HG03135 (cell line): ENCODE measurements around the gene CLCN1.

ENCODE experiments used
- ATAC-seq: cut with Tn5 transposase; IDR thresholded peaks from one replicate; pipeline ENCODE4 v1.9.1; 2021; ENCODE audit warnings: mild to moderate bottlenecking, moderate library complexity; ENCODE audit not compliant: unreplicated experiment

The CLCN1 gene

DNA sequence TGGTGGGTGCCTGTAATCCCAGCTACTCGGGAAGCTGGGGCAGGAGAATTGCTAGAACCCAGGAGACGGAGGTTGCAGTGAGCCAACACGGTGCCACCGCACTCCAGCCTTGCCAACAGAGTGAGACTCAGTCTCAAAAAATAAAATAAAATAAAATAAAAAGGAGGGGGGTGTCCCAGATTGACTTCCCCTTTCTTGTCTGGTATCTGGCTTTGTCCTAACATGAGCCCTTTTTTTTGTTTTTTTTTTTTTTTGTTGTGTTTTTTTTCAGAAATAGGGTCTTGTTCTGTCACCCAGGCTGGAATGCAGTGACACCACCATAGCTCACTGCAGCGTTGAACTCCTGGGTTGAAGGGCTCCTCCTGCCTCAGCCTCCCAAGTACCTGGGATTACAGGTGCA, 23.0 kb upstream of the CLCN1 start:
- ATAC-seq, result no peak

DNA sequence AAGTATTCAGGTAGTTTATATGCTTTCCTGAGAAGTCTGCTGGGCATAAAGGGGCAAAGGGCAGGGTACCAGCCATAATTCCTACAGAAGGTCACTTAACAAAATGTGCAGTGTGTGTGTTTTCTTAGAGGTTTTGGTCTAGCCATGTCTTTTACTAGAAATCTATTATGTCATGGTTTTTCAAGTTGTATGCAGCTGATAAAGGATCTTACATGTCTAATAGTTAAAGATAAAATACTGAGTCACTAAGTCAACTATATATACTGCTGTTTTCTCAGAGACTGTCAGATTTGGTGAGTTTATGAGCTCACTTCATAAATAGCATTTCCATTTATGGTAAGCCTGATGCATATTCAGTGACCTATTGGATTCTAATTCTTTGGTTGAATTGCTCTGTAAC, 20.0 kb upstream of the CLCN1 start:
- no peak for ATAC-seq

DNA sequence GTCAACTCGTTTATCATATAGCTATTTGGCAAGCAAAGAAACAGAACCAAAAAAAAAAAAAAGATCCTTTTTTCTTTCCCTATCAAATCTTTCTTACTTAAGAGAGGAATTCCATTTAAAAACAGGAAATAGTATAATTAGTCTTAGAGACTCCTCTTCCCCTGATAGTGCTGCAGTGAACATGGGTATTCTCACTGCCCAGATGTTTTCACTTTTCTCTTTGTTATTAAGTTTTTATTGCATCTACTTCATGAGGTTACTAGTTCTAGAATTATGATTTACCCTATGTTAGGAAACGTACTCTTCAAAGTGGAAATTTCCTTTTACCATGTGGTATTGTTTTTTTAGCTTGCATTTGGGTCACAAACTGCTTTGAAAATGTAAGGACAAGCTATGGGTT, 19.2 kb upstream of the CLCN1 start:
- no peak for ATAC-seq

DNA sequence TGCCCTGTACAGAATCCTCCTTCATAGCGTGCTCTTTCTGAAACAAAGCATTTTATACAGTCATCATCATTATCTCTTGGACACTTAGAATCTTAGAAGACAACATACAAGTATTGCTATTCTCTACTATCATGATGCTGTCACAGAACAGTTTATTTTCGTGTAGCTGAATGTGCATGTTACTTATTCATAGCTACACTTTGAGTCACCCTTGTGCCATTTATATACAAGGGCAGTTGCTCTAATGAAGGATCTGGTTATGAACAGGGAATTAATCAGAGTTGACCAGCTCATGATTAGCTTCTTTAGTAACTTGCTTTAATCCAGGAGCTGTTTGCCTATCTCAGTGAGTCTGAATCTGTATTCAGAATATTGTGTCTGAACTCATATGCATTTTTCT, 16.6 kb upstream of the CLCN1 start:
- ATAC-seq, result no peak

DNA sequence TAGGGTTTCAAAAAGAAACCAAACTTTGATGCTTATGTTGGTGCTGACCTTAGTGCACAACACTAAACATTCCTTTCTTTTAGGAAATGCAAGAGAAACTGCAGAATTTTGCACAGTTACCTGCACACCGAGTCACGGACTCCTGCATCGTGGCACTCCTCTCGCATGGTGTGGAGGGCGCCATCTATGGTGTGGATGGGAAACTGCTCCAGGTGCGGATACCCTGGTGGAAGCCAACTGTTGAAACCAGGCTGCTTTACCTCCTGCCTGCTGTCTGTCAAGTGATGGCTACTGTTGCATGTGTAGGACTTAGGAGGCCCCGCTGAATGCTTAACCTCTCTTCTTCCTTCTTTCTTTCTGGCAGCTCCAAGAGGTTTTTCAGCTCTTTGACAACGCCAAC, 16.1 kb upstream of the CLCN1 start:
- no peak for ATAC-seq

DNA sequence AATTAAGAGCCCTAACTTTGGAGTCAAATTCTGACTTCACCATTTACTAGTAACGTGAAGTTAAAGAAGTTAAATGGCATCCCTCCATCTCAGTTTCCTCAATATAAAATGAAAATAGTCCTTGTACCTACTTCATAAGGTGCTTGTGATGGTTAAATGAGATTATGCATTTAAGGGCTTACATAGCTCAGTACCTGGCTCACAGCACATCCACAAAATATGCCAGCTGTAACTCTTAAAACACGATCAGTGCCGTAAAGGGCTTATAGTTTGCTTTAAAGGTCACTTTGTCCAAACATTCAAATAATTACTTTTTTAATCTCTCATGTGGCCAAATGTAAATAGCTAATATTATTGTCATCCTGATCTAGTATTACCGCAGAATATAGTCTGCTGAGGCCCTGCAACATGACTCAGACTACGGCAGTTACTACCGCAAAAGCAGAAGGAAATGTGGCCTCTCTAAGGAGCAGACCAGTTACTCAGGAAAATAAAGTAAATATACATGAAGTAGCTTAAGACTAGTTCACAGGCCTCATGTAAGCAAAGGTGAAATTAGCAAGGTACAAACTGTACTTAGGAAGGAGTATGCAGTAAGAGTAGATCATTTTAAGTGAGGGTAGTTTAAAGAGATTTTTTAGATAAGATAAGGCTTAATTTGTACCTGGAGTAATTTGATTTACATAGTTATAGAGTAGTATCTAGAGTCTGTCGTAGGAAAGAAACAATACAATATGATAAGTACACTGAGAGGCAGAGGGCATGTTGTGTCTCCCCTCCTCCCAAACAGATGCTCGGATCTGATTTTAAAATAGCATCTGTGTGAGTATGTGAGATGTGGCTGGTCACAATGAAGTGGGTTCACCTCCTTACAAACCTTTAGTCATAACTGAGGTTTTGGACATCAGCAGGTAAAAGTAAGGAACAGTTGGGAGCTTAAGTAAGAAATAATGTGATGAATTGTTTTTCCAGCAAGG, 14.7 kb upstream of the CLCN1 start:
- ATAC-seq, result no peak

DNA sequence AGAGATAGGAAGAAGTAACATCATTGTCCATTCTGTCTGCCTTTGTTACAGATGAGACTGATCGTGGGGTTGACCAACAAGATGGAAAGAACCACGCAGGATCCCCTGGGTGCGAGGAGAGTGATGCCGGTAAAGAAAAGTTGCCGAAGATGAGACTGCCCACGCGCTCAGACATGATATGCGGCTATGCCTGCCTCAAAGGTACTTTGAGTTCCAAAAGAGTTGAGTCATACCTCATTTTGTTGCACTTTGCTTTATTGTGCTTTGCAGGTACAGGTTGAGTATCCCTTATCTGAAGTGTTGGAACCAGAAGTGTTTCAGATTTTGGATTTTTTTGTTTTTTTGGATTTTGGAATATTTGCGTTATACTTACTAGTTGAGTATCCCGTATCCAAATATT, 12.2 kb upstream of the CLCN1 start:
- ATAC-seq, result no peak

DNA sequence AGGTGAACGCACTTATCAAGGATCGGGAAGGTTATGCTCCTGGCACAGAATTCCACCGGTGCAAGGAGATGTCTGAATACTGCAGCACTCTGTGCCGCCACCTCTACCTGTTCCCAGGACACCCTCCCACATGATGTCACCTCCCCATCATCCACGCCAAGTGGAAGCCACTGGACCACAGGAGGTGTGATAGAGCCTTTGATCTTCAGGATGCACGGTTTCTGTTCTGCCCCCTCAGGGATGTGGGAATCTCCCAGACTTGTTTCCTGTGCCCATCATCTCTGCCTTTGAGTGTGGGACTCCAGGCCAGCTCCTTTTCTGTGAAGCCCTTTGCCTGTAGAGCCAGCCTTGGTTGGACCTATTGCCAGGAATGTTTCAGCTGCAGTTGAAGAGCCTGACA, 11.0 kb upstream of the CLCN1 start:
- ATAC-seq, result no peak

DNA sequence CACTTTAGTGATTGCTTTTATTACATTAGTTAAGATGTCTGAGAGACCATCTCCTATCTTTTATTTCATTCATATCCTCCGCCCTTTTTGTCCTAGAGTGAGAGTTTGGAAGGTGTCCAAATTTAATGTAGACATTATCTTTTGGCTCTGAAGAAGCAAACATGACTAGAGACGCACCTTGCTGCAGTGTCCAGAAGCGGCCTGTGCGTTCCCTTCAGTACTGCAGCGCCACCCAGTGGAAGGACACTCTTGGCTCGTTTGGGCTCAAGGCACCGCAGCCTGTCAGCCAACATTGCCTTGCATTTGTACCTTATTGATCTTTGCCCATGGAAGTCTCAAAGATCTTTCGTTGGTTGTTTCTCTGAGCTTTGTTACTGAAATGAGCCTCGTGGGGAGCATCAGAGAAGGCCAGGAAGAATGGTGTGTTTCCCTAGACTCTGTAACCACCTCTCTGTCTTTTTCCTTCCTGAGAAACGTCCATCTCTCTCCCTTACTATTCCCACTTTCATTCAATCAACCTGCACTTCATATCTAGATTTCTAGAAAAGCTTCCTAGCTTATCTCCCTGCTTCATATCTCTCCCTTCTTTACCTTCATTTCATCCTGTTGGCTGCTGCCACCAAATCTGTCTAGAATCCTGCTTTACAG, 10.4 kb upstream of the CLCN1 start:
- ATAC-seq, result no peak

DNA sequence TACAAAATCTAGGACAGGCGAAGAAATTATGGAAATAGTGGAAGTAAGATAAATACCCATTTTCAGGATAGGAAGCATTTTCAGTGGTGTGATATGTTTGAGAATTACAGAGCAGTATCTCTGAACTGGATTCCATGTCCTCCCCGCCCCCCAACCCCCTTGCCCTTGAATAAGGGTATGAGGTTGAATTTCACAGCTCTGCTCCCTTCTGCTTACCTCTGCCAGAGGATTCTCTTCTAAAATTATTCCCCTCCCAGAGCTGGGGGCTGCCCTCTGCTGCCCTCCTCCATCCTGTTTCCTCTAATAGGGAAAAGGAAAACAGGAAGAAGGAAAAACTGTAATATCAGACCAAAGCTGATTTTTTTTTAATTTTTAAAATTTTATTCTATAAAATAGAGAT, 7.3 kb upstream of the CLCN1 start:
- no peak for ATAC-seq

DNA sequence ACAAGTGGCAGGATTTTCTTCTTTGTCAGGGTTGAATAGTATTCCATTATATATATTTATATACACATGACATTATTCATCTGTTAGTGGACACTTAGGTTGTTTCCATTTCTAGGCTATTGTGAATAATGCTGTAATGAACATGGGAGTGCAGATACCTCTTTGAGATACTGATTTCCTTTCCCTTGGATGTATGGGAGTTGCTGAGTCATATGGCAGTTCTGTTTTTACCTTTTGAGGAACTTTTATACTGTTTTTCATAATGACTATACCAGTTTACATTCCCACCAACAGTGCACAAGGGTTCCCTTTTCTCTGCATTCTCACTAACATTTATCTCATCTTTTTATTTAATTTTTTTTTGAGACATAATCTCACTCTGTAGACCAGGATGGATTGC, 1.8 kb upstream of the CLCN1 start:
- ATAC-seq, result no peak

DNA sequence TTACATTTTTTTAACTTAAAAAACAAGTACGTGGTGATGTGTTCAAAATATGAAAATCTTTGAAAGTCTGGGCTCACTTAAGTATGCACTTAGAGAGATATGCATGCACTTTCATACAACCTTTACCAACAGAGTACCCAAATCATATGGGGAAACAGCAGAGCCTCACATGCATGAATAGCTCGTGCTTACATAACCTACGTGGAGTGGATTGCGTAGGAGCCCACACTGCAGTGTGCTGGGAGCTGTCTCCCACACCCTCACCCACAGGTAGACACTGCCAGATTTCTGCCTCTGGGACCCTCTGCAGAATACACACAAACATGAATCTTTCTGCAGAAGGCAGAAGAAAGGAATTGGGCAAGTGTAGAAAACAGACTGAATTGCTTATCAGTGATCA, 581 bp downstream of the CLCN1 start:
- no peak for ATAC-seq

DNA sequence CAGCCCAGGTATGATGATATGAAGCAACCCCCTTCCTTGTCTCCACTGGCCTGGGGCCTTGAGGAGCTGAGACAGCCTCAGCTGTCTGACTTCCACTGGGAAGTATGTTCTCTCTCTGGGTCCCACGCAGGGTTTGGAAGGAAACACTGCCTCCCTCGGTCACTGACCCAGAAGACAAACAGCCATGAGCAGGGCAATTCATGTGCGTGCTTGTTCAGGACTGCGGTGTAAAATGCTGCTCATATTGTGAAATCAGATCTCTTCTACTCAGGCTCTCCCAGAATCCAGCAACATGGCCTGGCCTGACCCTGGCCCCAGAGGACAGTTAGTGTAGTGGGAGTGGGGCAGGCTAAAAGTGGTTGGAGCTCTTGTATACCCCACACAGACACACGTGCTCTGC, 2.8 kb downstream of the CLCN1 start:
- no peak for ATAC-seq

DNA sequence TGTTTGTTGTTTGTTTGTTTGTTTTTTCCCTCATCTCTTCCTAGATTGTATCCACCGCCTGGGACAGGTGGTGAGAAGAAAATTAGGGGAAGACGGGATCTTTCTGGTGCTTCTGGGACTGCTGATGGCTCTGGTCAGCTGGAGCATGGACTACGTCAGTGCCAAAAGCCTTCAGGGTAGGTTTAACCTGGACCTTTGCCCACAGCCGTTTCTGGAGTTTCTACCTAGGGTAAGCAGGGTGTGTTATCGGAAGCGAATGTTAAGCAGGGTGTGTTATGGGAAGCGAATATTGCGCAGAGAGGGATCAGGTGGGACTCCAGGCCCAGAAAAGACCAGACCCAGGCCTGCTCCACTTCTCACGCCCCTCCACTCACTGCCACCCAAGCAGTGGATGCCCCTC, 4.7 kb downstream of the CLCN1 start:
- ATAC-seq, result no peak

DNA sequence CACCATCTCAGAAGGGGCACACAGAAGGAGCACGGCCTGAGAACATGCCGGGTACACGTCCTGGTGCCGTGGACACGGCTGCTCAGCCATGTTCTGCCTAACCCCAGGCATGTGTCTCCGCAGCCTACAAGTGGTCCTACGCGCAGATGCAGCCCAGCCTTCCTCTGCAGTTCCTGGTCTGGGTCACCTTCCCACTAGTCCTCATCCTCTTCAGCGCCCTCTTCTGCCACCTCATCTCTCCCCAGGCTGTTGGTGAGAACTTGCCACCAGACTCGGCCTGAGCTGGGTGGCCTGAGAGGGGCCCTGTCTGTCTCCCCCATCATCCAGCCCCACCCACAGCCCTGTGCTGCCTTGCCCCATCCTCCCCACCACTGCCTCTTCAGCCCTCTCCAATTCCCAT, 5.3 kb downstream of the CLCN1 start:
- no peak for ATAC-seq

DNA sequence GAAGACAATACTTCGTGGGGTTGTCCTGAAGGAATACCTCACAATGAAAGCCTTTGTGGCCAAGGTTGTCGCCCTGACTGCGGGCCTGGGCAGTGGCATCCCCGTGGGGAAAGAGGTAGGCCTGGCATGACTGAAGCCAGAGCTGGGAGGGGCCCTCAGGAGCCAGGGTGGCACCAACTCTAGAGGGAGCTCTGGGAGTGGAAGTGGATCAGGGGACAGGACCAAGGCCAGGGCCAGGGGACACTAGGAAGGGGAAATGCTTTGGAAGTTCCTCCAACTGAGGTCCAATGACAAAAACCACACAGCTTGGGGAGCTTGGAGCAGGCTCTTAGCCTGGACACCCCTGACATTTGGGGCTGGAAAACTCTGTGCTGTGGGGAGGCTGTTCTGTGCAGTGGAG, 5.8 kb downstream of the CLCN1 start:
- ATAC-seq, result no peak

DNA sequence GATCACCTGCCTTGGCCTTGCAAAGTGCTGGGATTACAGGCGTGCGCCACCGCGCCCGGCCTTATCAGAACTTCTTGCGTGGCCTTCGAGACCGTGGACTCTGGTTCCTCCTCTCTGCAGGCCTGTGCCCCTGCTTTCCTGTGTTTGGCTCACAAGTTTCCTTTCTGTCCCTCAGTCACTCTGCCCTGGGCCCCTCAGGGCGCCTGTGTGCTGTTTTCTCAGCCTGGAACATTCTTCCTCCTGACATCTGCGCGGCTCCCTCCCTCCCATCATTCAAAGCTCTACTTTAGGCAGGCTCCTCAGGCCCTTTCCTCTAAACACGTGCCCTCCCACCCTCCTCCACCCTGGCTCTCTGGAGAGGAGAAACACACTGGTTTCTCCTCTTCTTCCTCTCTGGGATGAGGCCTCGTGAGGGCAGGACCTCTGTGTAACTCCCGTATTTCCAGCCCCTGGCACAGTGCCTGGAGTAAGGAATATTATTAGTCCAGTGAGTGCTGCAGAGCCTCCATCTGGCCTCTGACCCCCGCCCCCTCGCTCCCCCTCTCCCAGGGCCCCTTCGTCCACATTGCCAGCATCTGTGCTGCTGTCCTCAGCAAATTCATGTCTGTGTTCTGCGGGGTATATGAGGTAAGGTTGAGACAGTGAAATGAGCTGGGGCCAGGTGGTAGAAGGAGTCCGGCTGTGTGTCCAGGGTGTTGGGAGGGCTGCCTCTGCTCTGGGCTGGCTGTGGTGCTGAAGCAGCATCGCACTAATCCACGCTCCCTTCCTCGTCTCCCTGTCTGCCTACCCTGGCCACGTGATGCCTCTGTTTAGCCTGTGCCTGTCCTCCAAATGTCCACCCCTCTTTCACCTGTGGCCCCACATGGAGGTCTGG, 7.1 kb downstream of the CLCN1 start:
- no peak for ATAC-seq

DNA sequence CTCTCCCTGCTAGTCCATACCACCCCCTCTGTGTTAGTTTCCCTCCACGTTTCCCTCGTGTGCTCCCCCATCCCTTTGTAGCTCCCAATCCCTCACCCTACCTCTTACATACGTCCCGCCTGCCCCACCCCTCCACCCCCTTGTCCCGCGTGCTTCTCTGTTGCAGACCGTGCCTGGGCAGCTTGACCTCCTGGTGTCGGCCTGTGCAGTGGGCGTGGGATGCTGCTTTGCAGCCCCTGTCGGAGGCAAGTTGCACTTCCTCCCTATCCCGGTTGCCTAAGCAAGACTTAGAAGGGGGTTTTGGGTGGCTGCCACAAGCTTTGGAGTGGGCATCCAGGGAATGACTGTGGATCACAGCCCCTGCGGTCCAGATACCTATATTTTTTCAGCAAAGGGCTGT, 7.7 kb downstream of the CLCN1 start:
- no peak for ATAC-seq

DNA sequence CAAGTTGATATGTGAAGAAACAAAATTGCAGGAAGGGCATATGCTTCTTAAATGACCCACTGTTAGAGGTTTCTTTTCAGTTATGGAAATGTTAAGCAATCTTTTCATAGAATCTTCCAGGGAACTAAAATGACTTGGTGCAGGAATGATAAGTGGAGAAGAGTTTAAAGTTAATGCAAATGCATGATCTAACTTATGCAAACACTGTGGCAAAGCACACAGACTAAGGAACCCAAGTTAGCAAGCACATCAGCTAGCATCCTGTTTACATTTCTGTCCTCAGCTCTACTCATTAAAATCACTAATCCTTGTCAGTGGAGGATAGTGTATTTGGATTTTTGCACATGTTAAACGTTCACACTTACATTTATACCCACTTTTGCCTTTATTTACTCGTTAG, 9.3 kb downstream of the CLCN1 start:
- ATAC-seq, result peak; percentile 56

DNA sequence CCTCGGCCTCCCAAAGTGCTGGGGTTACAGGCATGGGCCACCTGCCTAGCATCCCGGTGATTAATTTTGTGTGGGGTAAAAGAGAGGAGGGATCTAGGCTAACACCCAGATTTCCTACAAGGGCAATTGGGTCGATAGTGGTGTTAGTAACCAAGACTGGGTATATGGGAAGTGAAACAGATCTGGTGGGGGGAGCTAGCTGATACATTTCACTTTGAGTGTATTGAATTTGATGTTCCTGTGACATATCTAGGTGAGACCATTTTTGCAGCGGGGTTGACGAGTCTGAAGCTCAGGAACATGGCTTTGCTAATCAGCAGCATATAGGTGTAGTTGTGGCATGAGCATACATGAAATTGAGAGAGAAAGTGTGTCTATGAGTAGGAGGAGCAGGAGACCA, 12.0 kb downstream of the CLCN1 start:
- no peak for ATAC-seq

DNA sequence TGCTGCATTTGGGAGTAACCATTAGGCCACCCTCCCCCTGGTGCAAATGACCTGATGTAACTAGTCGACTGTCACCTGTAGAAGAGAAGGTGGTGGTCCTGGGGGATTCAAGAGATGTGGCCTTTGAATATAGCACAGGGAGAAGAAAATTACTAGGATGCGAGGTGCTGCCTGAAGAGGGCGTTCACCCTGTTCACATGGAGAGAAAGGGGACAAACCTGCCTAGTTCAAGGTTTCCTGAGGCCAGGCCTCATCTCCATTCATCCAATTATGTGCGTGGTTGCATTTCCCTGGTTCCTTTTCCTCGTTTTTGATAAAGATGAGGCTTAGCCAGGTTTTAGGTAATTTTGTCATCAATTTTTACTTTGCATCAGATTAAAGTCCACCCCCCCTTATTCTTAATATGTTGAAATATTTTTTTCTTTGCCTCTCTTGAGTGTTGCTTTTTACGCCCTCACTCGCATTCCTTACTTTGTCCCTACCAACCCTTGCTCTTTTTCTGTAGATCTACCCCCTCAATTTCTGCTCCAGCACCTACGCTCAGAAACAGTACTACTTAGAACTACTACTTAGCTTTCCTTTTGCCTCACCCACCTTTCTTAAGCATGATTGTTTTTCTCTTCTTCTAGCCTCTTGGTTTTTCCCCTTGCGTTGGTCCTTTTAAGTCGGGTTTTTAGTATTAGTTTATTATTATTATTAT, 13.7 kb downstream of the CLCN1 start:
- ATAC-seq, result no peak
